Renal pelvis (tissue), 12 donors: ENCODE results near the gene CFAP298. TPM values are rescaled to one million over a fixed set of nuclear protein-coding genes. Genes with fewer than 3 reads are reported as not detected.
"Not testable (repeated sequence)": the region's sequence is repeated elsewhere in the genome, so short reads cannot be mapped to it uniquely, and the experiment has no call there.

Experiments
- DNase-seq: peaks from one replicate; pipeline ENCODE4 v3.0.0-alpha.2; 2013
- long read RNA-seq, 16 experiments: transcript quantifications; one replicate each; lab custom pipeline, GENCODE V29; 2026
- polyA plus RNA-seq, 3 donors: library from polyadenylated mRNA; unstranded; fragments of 120-200 nt; gene quantifications; one replicate each; pipeline ENCODE4 v1.2.1, GENCODE V29; 2013; ENCODE audit not compliant: insufficient read length in 3 of 3

Gene CFAP298, protein sequence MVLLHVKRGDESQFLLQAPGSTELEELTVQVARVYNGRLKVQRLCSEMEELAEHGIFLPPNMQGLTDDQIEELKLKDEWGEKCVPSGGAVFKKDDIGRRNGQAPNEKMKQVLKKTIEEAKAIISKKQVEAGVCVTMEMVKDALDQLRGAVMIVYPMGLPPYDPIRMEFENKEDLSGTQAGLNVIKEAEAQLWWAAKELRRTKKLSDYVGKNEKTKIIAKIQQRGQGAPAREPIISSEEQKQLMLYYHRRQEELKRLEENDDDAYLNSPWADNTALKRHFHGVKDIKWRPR
- polyA plus RNA-seq: 10 to 100 TPM; 62.9 to 75.7 (median 67.2) TPM
- long read RNA-seq, donor 1, transcript CFAP298-201 (7 exons, 1,692 nt): major isoform, 26 of 46 reads
- long read RNA-seq, donor 1, transcript CFAP298-203 (5 exons, 2,503 nt): minor isoform, 12 of 46 reads
- long read RNA-seq, donor 1, partial matches to known transcripts: 5 of 46 reads
- long read RNA-seq, donor 1, other reads (novel, unspliced or antisense): 0 of 46 reads
- long read RNA-seq, donor 2, transcript CFAP298-203 (5 exons, 2,503 nt): minor isoform, 5 of 40 reads
- long read RNA-seq, donor 2, transcript CFAP298-201 (7 exons, 1,692 nt): major isoform, 35 of 40 reads
- long read RNA-seq, donor 2, partial matches to known transcripts: 0 of 40 reads
- long read RNA-seq, donor 2, other reads (novel, unspliced or antisense): 0 of 40 reads
- long read RNA-seq, donor 3, transcript CFAP298-201 (7 exons, 1,692 nt): major isoform, 32 of 46 reads
- long read RNA-seq, donor 3, transcript CFAP298-203 (5 exons, 2,503 nt): minor isoform, 7 of 46 reads
- long read RNA-seq, donor 3, partial matches to known transcripts: 7 of 46 reads
- long read RNA-seq, donor 3, other reads (novel, unspliced or antisense): 0 of 46 reads
- long read RNA-seq, donor 4, transcript CFAP298-203 (5 exons, 2,503 nt): minor isoform, 10 of 65 reads
- long read RNA-seq, donor 4, transcript CFAP298-201 (7 exons, 1,692 nt): major isoform, 49 of 65 reads
- long read RNA-seq, donor 4, partial matches to known transcripts: 5 of 65 reads
- long read RNA-seq, donor 4, other reads (novel, unspliced or antisense): 0 of 65 reads
- long read RNA-seq, donor 5, transcript CFAP298-203 (5 exons, 2,503 nt): minor isoform, 5 of 16 reads
- long read RNA-seq, donor 5, transcript CFAP298-201 (7 exons, 1,692 nt): major isoform, 10 of 16 reads
- long read RNA-seq, donor 5, partial matches to known transcripts: 0 of 16 reads
- long read RNA-seq, donor 5, other reads (novel, unspliced or antisense): 0 of 16 reads
- long read RNA-seq, donor 6, transcript CFAP298-203 (5 exons, 2,503 nt): minor isoform, 12 of 38 reads
- long read RNA-seq, donor 6, transcript CFAP298-201 (7 exons, 1,692 nt): major isoform, 25 of 38 reads
- long read RNA-seq, donor 6, partial matches to known transcripts: 0 of 38 reads
- long read RNA-seq, donor 6, other reads (novel, unspliced or antisense): 0 of 38 reads
- long read RNA-seq, donor 7, transcript CFAP298-201 (7 exons, 1,692 nt): major isoform, 27 of 55 reads
- long read RNA-seq, donor 7, transcript CFAP298-203 (5 exons, 2,503 nt): minor isoform, 9 of 55 reads
- long read RNA-seq, donor 7, partial matches to known transcripts: 15 of 55 reads
- long read RNA-seq, donor 7, other reads (novel, unspliced or antisense): 0 of 55 reads
- long read RNA-seq, donor 8, transcript CFAP298-201 (7 exons, 1,692 nt): major isoform, 12 of 16 reads
- long read RNA-seq, donor 8, partial matches to known transcripts: 0 of 16 reads
- long read RNA-seq, donor 8, other reads (novel, unspliced or antisense): 0 of 16 reads
- long read RNA-seq, donor 9, transcript CFAP298-201 (7 exons, 1,692 nt): major isoform, 51 of 62 reads
- long read RNA-seq, donor 9, transcript CFAP298-203 (5 exons, 2,503 nt): minor isoform, 7 of 62 reads
- long read RNA-seq, donor 9, partial matches to known transcripts: 0 of 62 reads
- long read RNA-seq, donor 9, other reads (novel, unspliced or antisense): 0 of 62 reads
- long read RNA-seq, donor 10, transcript CFAP298-201 (7 exons, 1,692 nt): major isoform, 15 of 20 reads
- long read RNA-seq, donor 10, partial matches to known transcripts: 0 of 20 reads
- long read RNA-seq, donor 10, other reads (novel, unspliced or antisense): 0 of 20 reads
- long read RNA-seq, donor 11, transcript CFAP298-201 (7 exons, 1,692 nt): major isoform, 13 of 28 reads
- long read RNA-seq, donor 11, transcript CFAP298-203 (5 exons, 2,503 nt): minor isoform, 6 of 28 reads
- long read RNA-seq, donor 11, partial matches to known transcripts: 8 of 28 reads
- long read RNA-seq, donor 11, other reads (novel, unspliced or antisense): 0 of 28 reads
- long read RNA-seq, donor 12, transcript CFAP298-201 (7 exons, 1,692 nt): major isoform, 41 of 46 reads
- long read RNA-seq, donor 12, partial matches to known transcripts: 0 of 46 reads
- long read RNA-seq, donor 12, other reads (novel, unspliced or antisense): 0 of 46 reads
- long read RNA-seq, donor 13, transcript CFAP298-201 (7 exons, 1,692 nt): major isoform, 13 of 25 reads
- long read RNA-seq, donor 13, partial matches to known transcripts: 7 of 25 reads
- long read RNA-seq, donor 13, other reads (novel, unspliced or antisense): 0 of 25 reads
- long read RNA-seq, donor 14, transcript CFAP298-203 (5 exons, 2,503 nt): minor isoform, 6 of 63 reads
- long read RNA-seq, donor 14, transcript CFAP298-201 (7 exons, 1,692 nt): major isoform, 34 of 63 reads
- long read RNA-seq, donor 14, partial matches to known transcripts: 22 of 63 reads
- long read RNA-seq, donor 14, other reads (novel, unspliced or antisense): 0 of 63 reads
- long read RNA-seq, donor 15, transcript CFAP298-201 (7 exons, 1,692 nt): major isoform, 46 of 69 reads
- long read RNA-seq, donor 15, transcript CFAP298-203 (5 exons, 2,503 nt): minor isoform, 8 of 69 reads
- long read RNA-seq, donor 15, partial matches to known transcripts: 14 of 69 reads
- long read RNA-seq, donor 15, other reads (novel, unspliced or antisense): 0 of 69 reads
- long read RNA-seq, donor 16, transcript CFAP298-201 (7 exons, 1,692 nt): major isoform, 39 of 70 reads
- long read RNA-seq, donor 16, transcript CFAP298-203 (5 exons, 2,503 nt): minor isoform, 11 of 70 reads
- long read RNA-seq, donor 16, partial matches to known transcripts: 17 of 70 reads
- long read RNA-seq, donor 16, other reads (novel, unspliced or antisense): 0 of 70 reads

DNA sequence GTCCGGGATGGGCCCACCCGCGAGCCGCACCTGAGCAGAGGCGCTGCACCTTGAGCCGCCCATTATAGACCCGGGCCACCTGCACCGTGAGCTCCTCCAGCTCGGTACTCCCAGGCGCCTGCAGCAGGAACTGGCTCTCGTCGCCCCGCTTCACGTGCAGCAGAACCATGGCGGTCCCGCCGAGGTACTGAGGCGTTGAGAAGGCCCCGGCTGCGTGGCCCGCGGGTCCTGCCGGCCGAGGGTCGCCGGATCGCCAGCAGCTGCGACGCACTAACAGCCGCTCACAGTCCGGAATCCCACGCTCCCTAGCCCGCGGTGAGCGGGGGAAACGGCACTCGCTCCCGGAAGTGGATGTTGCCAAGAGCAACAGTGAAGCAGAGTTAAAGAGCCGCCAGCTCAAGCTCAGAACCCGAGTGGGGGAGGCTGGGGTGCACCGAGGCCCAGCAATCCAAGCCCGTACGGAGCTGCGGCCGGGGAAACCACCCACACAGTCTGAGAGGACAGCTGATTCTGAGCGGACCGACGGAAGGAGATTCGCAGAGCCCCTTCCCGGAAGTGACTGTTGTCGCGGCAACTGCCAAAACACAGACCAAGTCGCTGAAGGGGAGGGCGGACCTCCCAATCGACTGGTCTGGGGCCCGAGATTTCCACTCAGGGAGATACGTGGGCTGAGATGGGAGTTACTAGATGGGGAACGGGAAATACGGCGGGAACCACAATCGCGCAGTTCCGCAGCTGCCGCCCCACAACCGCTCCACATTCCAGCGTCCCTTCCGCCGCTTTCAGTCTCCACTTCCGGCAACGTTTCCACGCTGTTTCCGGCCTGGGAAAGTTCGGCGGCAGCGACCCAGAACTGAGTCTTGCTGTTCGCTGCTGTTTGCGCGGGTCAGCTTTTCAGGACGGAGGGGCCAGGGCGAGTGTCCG lies at the start of gene CFAP298:
Gene CFAP298, minus strand, starts transcription at position 303 of the 924 bp plus-strand sequence. Its CDS starts 134 bp downstream, at position 169.
- peak; percentile 93 for DNase-seq

DNA sequence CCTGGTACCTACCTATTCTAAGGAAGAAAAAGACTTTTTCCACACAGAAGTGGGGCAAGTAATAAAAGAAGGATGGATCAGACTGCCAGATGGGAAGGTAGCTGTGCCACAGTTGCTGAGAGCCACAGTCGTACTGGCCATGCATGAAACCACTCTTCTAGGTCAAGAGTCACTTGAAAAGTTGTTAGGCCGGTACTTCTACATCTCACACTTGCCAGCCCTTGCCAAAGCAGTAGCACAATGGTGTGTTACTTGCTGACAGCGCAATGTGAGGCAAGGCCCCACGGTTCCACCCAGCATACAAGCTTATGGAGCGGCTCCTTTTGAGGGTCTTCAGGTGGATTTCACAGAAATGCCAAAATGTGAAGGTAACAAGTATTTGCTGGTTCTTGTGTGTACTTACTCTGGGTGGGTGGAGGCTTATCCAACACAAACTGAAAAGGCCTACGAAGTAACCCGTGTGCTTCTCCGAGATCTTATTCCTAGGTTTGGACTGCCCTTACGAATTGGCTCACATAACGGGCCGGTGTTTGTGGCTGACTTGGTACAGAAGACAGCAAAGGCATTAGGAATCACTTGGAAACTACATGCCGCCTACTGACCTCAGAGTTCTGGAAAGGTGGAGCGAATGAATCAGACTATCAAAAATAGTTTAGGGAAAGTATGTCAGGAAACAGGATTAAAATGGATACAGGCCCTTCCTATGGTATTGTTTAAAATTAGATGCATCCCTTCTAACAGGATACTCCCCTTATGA lies 49.0 kb upstream of the CFAP298 start:
- not testable (repeated sequence) for DNase-seq

DNA sequence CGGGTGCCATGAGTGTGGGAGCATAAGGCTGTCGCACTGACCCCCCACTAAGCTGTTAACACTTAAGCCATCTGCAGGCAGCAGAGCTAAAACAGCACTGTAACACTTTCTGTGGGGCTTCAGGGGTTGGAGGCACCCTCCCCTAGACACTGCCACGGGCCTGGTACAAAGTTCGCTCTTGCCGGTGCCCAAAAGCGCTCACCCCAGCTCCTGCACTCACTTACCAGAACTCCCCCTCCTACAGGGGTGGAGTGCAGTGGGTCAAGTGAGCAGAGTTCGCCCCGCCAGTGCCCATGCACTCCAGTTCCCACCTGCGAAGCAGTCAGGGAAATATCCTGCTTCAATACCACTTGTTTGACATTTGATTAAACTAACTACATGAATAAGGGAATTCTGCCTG lies 46.3 kb upstream of the CFAP298 start:
- no peak for DNase-seq

DNA sequence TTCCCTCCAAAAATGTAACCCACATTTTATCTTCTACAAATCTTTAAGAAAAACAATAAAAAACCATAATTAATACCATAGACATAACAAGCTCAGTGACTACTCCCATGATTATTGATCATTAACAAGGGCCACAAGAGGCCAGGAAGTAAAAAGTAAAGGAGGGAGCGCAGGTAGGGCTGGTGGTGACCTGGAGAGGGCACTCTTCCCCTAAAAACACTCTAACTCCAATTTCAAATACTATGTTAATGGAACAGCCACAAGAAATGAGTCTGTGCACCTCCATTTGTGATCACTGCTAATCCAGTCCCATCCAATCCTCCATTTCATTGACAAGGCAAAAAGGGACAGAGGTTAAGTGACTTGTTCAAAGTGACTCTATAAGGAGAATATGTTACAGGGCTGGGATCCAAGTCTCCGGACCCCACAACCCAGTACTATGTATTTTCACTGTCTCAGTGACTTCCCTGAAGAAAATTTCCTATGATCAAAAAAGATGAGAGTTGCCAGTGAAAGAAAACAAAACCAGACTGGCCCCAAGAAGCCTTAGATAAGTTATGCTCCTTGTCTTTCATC lies 41.2 kb upstream of the CFAP298 start:
- no peak for DNase-seq

DNA sequence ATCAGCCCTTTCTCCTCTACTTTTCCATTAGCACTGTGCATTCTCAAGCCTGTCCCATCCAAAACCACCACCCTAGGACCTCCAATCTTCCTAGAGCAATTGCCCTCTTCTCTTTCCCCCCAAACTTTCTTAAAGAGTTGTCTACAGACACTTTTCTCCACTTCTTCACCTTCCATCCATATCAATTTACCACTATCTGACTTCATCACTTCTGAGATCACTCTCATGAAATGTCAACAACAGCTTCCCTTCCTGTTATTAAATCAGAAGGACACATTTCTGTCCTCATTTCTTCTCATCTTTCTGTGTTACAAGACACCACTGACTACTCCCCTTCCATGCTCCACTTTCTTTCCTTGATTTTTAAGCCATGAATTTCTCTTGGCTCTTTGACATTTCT lies 36.0 kb upstream of the CFAP298 start:
- DNase-seq: no peak

DNA sequence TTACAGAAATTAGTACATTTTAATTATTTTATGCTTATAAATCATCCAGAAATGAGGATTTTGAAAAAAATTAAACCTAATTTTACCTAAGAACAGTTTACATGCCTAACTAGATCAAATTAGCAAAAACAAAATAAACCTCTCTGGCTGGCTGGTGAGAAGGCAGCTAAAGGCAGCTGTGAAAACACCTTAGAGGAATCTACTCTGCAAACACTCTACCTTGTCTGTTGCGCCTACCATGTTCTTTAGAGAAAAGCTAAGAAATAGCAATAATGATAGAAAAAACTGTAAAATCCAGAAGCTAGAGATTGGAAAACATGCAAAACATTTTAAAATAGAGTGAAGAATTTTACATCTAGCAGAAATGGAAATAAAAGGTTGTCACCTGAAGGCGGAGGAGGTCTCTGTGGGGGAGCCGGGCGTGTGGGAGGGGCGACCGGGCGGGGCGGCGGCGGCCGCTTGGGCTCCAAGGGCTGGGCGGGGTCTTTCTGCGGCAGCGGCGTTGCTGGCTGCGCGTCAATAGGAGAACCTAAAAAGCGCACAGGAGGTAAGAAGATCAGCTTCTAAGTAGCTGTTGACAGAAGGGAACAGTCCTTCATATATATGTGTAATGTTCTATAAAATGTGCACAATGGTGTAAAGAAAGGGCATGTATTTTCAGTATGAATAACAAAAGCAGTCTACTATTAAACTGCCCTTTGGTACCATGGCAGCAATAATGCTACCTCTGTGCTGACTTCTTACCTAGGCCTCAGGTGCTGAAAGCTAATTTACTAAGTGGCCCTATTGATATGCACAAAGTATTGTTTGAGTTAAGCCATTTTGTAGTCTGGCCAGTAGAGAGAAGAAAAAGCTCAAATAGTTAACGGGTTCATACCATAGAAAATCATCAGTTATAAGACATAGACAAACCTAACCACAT lies 33.3 kb upstream of the CFAP298 start:
- no peak for DNase-seq

DNA sequence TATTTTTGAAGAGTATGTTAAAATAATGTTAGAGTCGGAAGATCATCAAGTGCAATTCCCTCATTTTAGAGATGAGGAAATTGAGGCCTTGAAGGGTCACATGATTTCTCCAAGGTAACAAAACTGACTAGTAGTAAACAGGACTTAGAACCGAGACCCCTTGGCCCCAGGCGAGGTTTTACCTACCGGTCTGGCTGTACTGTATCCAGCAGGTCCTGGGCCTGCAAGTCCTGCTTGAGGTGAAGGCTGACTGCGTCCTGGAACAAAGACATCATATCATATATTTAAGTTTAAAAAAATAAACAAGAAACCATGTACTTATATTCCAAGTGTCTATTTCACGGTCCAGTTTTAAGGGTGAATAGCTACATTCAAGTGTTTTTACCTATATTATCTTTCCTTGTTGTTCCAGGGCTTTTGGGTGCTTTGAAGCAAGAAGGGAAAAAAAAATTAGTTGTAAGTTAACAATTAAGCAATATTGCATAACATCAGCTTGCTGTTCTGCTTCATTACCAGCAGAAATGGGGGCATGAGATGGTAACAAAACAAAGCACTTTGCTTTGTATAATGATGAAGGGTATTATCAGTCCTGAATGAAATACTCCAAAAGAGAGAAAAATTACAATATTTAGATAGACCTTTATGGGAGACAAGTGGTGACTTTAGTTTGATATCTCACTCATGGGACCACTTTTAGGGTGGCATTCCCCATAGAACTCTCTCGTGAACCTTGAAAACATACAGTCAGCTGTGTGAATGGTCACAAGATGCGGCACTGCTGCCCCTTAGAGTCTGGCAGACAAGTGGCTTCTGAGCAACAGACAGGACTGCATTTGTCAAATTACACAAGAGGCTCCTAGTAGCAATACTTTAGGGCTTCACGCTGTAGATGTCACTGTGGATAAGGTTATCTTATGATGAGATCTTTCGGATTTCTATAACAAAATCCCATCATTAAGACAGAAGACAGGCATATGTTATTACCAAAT lies 29.8 kb upstream of the CFAP298 start:
- no peak for DNase-seq

DNA sequence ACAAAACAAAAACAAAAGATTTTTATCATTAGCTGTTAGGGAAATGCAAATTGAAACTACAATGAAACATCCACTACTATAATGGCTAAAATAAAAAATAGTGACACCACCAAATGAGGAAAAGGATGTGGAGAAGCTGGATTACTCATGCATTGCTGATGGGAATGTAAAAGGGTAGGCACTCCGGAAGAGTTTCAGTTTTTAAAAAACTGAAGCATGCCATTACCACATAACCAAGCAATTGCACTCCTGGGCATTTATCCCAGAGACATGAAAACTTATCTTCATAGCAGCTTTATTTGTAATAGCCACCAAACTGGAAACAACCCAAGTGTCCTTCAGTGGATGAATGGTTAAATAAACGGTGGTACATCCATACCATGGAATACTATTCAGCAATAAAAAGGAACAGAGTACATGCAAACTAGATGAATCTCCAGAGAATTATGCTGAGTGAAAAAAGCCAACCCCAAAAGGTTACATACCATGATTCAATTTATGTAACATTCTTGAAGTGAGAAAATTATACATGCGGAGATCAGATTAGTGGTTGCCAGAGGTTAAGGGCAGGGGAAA lies 14.5 kb upstream of the CFAP298 start:
- no peak for DNase-seq

DNA sequence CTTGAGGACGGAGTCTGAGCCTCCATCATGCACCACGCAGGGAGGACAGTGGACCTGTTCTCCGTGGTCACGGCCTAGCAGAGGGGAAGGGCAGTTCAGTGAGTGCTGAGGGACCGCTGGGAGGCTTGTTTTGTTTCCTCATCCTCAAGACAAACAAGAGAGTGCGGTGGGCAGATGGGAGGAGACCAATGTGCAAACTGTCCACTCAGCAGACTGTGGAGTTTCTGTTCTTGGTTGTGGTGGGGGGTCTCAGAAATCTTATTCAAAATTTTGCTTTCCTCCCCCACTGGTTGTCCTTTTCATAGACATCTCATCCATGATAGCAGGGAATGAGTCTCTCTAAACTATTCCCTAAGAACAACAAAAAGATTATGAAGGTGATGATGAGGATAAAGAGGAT lies 6.0 kb upstream of the CFAP298 start:
- not testable (repeated sequence) for DNase-seq

DNA sequence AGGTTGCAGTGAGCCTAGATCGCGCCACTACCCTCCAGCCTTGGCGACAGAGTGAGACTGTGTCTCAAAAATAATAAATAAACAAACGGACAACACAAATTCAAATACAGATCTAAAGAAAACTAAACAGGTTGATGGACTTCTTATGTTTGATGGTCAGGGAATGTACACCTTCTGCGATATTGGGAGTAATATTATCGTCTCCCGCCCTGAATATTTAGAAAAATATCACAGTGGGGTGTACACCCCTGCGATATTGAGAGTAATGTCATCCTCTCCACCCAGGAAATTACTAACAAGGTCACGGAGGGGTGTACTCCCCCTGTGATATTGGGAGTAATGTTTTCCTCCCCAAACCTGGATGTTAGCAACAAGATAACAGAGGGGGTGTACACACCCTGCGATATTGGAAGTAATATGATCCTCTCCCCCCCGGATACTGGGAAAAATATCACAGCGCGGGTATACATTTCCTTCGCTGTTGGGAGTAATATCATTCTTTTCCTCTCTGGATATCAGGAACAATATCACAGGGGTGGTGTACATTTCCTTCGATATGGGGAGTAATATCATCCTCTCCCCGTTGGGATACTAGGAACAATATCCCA lies 1.4 kb upstream of the CFAP298 start:
- no peak for DNase-seq

DNA sequence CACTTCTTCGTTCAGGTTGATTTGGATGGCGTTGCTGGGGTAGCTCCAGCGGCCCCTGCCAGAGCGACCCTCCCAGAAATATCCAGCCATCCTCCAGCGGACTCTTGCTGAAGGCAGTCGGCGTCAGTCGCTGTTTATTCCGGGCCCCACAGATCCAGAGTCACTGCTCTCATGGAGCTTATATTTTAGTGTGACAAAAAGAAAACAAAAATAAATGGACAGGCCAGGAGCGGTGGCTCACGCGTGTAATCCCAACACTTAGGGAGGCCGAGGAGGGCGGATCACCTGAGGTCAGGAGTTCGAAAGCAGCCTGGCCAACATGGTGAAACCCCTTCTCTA lies 791 bp upstream of the CFAP298 start:
- DNase-seq: no peak

DNA sequence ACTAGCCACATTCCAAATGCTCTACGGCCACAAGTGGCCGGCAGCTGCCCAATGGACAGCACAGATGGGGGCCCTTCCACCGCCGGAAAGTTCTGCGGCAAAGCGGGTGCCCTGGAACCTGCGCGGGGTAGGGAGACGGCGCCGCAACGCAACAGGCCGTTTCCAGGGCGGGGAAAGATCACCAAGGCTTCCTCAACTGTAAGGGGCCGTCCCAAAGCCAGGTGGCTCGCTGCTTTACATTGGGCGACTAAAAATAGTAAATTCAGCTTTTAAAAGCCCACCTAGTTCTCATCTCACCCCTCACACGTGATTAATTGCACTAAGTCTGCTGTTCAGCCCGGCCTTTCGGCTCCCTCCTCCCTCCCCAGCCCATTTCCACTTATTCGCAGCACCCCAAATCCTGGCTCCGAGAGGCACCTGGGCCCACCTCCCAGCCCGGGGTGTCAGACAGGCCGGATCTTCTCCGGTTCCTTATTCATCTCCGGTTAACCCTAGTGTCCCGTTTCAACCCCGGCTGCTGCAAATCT lies 643 bp downstream of the CFAP298 start:
- DNase-seq: no peak
